GM12891 (cell line): Measurements from ENCODE around the gene CTDP1.

Experiments used
- POLR2A ChIP-seq: IDR thresholded peaks from 2 replicates; pipeline ENCODE4 v1.6.1; 2011; ENCODE audit warnings: low read depth, low read length, control low read depth
- TAF1 ChIP-seq: IDR thresholded peaks from 2 replicates; pipeline ENCODE4 v1.6.1; 2011; ENCODE audit warnings: low read depth, low read length, control low read depth

DNA sequence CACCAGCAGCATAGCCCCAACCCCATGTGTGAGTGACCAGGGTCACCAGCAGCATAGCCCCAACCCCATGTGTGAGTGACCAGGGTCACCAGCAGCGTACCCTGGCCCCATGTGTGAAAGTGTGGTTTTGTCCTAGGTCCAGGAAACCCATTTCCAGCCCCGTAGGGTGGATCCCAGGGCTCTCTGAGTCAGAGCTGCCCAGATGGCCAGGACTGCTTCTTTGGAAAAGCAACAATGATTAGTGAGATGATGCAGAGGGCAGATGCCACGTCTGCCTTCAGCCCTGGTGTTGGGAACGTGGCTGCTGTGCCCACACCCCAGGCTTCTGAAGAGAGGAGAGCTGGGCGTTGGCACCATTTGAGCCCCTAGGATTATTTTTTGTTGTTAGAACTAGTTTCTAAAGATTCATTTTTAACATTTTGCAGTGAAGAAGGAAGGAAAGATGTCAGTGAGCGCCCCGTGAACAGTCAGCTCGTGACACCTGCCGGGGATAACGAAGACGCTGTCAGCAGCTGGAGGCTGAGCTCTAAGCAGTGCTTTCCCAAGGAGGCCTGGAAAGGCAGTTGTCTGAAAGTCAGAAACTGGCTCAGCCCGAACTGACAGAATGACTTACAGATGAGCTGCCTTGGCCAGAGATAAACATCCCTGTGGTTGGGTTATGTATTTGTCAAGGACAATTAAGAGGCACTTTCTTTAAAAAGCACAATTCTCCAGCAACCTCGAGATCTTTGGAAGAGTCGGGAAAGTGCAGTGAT lies 86.1 kb downstream of the CTDP1 start:
- TF ChIP-seq TAF1 (no peak), POLR2A (no peak)
